Embryonic facial prominence (tissue), 1 donor: ENCODE data around the gene PSMD1.

ENCODE experiments used
- DNase-seq: peaks from one replicate; pipeline ENCODE4 v3.0.0-alpha.2; 2016; ENCODE audit errors: extremely low spot score

Gene PSMD1

GRCh38 chr2:231034291-231034882 is 22.3 kb upstream of the PSMD1 start:
- no peak for DNase-seq

GRCh38 chr2:231036131-231036530 is 20.5 kb upstream of the PSMD1 start:
- no peak for DNase-seq

DNA sequence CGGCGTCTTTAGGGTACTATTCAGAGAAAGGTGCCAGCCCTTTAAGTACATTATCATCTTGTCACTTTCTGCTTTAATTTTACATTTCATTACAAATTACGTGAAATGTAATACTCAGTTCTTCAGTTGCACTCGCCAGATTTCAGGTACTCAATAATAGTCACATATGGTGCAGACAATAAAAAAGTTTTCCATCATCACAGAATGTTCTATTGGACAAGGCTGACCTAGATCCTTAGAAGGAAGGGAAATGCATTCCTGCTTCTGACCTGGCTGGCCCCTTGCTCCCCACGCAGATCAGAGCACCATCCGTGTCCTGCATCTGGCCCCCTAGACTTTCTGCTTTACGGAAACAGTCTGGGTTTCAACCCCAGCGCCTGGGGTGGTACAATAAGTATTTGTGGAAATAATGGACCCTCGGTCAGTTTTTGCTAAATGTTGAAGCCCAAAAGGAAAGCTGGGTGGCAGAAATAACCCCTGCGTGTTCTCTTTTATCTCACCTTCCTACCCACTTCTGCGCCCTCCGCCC is 20.0 kb upstream of the PSMD1 start:
- DNase-seq, result no peak

DNA sequence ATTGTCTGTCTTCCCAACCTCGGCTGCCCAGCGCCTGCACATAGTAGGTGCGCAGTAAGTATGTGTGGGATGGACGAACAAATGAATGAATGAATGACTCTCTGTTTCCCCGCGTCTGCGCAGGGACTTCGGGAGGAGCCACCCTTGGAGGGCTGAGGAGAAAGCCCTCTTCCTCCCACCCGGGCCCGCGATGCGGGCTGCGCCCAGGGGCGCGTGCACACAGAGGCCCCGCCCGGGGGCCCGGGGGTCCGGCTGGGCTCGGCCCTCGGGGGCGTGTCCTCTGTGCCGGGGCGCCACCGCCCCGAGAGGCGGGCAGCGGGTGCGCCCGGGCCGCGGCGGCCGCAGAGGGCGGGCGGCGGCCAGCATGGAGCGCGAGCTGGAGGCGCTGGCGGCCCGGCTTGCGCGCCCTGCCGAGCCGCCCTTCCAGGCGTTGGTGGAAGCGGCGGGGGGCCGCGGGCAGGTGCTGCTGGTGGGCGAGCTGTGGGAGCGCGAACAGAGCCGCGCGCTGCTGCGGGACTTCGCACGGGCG is 19.4 kb upstream of the PSMD1 start, which contains the start of gene C2orf72:
TSS of gene C2orf72 (plus strand) at position 322 of the 529 bp plus-strand sequence. CDS start at position 365, 43 bp downstream.
- no peak for DNase-seq

DNA sequence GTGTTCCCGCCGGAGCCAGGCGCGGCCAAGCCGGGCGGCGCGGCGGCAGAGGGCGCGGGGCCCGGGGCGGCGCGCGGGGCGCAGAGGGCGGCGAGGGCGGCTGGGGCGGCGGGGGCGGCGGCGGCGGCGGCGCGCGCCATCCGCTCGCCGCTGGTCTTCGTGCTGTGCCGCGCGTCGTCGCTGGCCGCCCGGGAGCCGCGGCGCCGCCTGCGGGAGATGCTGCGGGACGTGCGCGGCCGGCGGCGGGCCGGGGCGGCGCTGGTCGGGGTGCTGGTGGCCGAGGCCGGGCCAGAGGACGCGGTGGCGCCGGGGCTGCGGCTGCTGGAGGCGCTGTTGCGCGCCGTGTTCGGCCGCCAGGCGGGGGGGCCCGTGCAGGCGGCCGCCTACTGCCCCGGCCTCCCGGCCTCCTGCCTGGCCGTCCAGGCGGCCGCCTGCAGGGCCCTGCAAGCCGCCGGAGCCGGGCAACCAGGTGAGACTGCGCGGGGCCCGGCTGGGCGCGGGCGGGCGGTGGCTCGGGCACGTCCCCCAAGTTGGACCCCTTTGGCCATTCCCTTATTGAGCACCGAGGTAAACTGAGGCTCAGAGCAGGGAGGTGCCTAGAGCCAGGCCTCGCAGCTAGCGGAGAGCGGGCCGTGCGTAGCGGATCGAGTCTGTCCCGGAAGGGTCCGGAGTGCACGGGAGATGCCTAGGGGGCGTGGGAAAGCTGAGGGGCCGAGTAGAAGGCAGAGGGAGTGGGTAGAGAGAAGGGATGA is 18.8 kb upstream of the PSMD1 start:
- no peak for DNase-seq

GRCh38 chr2:231038483-231039293 is 18.0 kb upstream of the PSMD1 start:
- DNase-seq, result no peak

DNA sequence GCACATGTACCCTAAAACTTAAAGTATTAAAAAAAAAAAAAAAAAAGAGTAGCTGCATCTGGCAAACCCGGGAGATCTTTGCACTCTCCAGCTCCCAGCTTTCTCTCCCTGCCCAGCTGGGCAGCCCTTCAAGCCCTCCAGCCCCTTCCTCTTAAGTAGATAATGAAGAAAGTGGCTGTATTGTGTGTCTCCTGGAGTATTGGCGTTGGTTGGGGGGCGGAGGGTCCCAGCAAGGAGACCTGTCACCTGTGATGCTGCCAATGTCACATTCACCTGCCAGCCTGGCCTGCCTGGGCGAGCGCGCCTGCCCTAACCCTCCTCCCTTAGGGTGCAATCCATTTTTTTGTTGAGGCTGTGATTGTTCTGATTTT is 17.4 kb upstream of the PSMD1 start:
- DNase-seq, result no peak

DNA sequence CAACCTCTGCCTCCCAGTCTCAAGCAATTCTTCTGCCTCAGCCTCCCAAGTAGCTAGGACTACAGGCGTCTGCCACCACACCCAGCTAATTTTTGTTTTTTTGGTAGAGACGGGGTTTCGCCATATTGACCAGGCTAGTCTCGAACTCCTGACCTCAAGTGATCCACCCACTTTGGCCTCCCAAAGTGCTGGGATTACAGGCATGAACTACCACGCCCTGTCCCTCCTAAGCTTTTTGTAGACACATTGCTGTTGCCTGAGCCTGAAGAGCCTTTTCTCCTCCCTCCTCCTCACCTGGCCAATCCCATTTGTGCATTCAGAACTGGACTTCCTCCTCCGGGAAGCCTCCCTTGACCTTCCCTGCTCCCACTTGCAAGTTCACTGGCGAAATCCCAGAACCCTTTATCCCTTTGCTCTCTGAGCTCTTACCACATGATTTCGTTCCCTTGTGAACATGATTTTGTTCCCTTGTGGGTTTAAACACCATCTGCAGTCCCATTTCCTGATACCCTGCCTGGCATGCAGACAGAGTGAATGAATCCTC is 16.8 kb upstream of the PSMD1 start:
- no peak for DNase-seq

DNA sequence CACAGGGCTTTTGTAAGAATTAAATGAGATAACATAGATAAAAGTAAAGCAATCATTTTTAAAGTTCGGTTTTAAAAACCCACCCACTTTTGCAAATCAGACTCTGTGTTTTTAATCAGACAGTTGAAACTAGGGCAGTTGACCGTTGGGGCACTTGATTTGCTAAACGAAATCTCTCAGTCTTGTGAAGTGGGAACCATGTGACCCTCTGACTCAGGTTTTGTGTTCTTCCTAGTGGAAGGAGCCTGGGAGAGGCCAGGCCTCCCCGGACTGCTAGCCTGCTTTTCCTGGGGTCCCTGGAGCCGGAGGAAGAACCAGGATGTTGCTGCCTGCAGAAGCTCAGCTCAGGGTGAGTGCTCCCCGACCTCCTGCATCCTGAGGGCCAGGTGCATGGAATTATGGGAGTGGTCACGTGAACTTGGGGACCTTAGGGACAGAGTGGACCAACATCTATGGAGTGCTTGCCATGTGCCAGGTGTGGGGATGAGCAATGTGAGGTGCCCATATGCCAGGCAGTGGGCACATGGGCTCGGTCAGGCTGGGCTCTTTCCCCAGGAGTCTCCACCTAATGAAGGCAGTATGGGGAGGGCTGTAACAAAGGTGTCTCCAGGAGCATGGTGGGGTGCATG is 15.5 kb upstream of the PSMD1 start:
- DNase-seq, result no peak

GRCh38 chr2:231043796-231044195 is 12.9 kb upstream of the PSMD1 start:
- no peak for DNase-seq

DNA sequence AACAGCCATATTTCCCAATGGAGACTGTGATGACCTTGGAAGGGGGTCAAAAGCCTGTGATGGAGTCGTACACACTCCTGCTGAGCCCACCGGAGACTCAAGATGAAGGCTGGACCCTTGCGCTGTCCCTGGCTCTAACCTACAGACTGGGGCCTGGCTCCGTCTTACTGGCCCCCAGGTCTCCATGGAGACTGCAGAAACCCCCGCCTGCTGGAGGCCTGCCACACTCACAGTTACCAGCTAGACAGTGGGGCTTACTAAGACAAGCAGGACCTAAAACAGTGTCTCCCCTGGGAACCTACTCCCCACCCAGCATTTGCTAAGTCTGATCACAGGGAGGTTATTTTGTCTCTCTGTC is 9.8 kb upstream of the PSMD1 start:
- no peak for DNase-seq

GRCh38 chr2:231047274-231047922 is 9.3 kb upstream of the PSMD1 start:
- no peak for DNase-seq

DNA sequence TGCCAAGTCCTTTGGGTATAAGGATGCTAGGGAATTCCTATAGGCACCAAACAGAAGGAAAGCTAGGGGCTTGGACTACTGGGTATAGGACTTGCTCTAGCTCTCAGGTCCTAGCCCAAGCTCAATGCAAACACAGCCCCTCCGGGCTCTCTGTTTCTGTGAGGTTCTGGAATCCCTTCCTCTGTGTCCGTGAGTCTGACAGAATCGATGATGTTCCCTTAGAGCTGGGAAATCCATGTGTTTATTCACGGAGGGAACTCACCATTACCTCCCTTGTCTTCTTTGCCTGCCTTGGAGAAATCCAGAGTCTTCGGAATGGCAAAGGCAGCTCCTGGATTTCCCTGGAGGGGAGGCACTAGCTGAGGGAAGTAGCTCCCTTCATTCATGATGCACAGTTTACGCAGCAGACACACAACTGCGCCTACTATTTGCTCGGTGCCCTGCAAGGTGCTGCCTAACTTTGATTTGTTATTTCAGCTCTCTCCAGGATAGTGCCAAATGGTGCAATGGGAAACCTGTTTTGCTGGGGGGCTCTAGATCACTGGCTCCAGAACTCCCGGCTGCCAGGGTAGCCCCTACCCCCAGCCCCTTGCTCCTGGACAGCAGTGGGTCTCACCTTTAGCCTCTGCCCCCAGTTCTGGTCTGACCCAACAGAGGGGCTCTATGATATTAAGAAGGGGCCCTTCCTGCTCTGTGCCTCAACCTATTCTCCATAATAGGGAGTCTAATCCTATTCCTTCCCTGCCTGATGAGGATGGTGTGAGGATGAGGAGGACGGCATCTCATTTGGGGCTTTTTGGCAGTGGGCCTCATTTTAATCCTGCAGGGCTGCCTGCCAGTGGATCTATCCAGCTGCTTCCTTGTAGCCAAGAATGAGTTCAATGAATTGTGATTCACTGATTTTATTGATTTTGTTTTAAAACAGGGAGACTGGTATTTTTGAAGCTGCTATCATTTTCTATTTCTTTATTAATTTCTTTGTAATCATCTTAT is 8.4 kb upstream of the PSMD1 start:
- DNase-seq, result no peak

- DNase-seq, result no peak
Observed at GRCh38 chr2:231049286-231050017, 7.2 kb upstream of the PSMD1 start.

GRCh38 chr2:231050018-231050901 is 6.4 kb upstream of the PSMD1 start:
- no peak for DNase-seq

DNA sequence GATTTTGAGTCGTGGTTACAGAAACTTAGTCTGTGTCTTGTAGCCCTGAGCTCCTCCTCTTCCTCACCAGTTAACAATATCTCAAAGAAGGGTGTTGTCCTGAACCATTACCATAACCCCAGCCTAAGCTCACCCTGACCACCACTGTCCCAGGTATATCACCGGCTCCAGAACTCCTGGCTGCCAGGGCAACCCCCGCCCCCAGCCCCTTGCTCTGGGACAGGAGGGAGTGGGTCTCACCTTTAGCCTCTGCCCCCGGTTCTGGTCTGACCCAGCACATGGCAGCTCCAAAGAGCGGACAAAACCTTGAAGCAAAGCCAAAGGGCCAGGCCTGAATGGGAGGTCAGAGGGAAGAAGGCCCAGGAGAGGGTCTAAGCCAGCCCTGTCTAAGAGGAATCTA is 5.6 kb upstream of the PSMD1 start:
- DNase-seq, result no peak

- DNase-seq, result peak; percentile 82
Observed at GRCh38 chr2:231052494-231053451, 3.9 kb upstream of the PSMD1 start.
